Measurements from ENCODE around the gene NARS2.

Gene NARS2

GRCh38 chr11:78428773-78429172, 145.9 kb downstream of the NARS2 start:
- DNase-seq: no peak

- no peak for DNase-seq
Measured at GRCh38 chr11:78428266-78428636, 146.4 kb downstream of the NARS2 start.

GRCh38 chr11:78427615-78428265, 146.9 kb downstream of the NARS2 start:
- no peak for DNase-seq

- no peak for DNase-seq
Measured at GRCh38 chr11:78426845-78427244, 147.8 kb downstream of the NARS2 start.

GRCh38 chr11:78425399-78426070, 149.1 kb downstream of the NARS2 start:
- DNase-seq: no peak

GRCh38 chr11:78424334-78425270, 150.1 kb downstream of the NARS2 start:
- DNase-seq: no peak

- DNase-seq: no peak
Measured at GRCh38 chr11:78423241-78423640, 151.4 kb downstream of the NARS2 start.

- no peak for DNase-seq
Measured at GRCh38 chr11:78420796-78421209, 153.9 kb downstream of the NARS2 start.

- no peak for DNase-seq
Measured at GRCh38 chr11:78420255-78420764, 154.4 kb downstream of the NARS2 start.

- DNase-seq: no peak
Measured at GRCh38 chr11:78419327-78419726, 155.3 kb downstream of the NARS2 start.

GRCh38 chr11:78418584-78419211, 156.0 kb downstream of the NARS2 start:
- DNase-seq: no peak

GRCh38 chr11:78417888-78418583, 156.6 kb downstream of the NARS2 start:
- peak; percentile 71 for DNase-seq

- no peak for DNase-seq
Measured at GRCh38 chr11:78417175-78417887, 157.3 kb downstream of the NARS2 start, which contains the start of gene GAB2. Gene GAB2, minus strand, starts transcription at chr11:78417820. Its CDS starts 100 bp downstream, at chr11:78417720.

GRCh38 chr11:78416285-78417174, 158.1 kb downstream of the NARS2 start:
- DNase-seq: peak; percentile 60

GRCh38 chr11:78415338-78415737, 159.3 kb downstream of the NARS2 start:
- no peak for DNase-seq

GRCh38 chr11:78414321-78415051, 160.2 kb downstream of the NARS2 start:
- DNase-seq: no peak

GRCh38 chr11:78408619-78409018, 166.0 kb downstream of the NARS2 start:
- no peak for DNase-seq

GRCh38 chr11:78406568-78407196, 168.0 kb downstream of the NARS2 start:
- no peak for DNase-seq

- DNase-seq: no peak
Measured at GRCh38 chr11:78405805-78406204, 168.9 kb downstream of the NARS2 start.
